GM18909 (cell line): Measurements from ENCODE around the gene LTF.

Experiments
- ATAC-seq: cut with Tn5 transposase; IDR thresholded peaks from one replicate; pipeline ENCODE4 v1.9.1; 2021; ENCODE audit warnings: mild to moderate bottlenecking; ENCODE audit not compliant: unreplicated experiment, poor library complexity

Gene LTF

GRCh38 chr3:46491089-46492070, 26.7 kb upstream of the LTF start:
- ATAC-seq = no peak

GRCh38 chr3:46490338-46491084, 25.8 kb upstream of the LTF start:
- ATAC-seq = no peak

- ATAC-seq = no peak
These were observed 25.2 kb upstream of the LTF start for GRCh38 chr3:46489875-46490274.

- ATAC-seq = no peak
These were observed 24.7 kb upstream of the LTF start for GRCh38 chr3:46489381-46489780.

DNA sequence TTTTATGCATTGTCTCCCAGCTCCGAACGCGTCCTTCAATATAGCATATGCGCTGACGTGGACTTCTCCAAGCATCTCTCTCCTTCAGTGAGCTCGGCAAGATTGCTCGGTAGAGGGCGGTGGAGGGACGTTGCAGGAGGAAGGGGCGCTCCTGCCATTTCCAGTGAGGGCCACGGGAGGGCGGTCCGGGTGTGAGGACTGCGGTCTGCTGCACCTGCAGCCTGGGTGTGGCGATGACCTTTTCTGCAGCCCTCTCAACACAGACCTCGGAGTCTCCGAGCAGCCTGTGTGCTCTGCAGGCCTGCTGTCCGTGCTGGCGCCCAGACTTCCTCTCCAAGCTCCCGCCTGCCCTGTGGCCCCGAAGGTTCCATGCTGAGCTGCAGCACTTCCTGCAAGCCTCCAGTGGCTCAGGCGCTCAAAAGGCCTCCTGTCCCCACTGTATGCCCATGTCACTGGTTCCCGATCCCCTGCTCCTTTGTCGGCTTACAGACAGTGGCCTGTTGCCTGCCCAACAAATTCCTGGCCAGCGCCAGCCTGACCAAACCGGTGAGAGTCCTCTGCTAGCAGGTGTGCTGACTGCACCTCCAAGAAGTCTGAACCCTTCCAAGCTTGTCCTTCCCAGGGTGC, 24.1 kb upstream of the LTF start:
- peak; percentile 95 for ATAC-seq

- ATAC-seq = no peak
These were observed 21.1 kb upstream of the LTF start for GRCh38 chr3:46485779-46486175.

GRCh38 chr3:46484911-46485778, 20.4 kb upstream of the LTF start:
- no peak for ATAC-seq

DNA sequence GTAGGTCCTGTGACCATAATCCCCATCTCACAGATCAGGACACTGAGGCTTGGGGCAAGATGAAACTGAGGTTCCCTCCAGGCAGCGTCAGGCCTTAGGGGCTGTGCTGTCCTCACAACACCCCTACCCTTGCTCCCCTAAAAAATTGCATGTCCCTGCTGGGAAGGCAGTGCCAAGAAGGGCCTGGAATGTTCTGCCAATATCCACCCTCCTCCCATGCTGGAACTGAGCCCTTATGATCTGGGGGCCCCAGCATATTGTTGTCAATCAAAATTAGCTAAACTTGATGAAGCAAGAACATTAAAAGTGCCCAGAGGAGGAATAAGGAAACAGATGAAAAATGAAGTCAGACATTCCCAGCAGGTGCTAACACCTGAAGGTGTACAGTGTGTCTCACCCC, 19.7 kb upstream of the LTF start:
- ATAC-seq = no peak

DNA sequence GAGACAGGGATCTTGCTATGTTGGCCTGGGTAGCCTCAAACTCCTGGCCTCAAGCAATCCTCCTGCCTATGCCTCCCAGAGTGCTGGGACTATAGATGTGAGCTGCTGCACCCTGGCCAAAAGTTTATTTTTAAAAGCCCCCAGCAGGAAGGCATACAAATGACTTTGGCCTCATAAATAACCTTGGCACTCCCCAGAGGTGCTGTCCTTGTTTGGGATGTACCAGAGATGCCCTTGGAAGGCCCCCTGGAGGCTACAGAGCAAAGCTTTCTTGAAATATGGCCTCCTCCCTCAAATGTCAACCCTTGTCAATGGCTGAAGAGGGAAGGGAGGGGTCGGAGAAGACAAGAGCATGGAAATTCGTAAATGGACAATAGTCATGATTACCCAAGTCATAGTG, 19.1 kb upstream of the LTF start:
- ATAC-seq = no peak

DNA sequence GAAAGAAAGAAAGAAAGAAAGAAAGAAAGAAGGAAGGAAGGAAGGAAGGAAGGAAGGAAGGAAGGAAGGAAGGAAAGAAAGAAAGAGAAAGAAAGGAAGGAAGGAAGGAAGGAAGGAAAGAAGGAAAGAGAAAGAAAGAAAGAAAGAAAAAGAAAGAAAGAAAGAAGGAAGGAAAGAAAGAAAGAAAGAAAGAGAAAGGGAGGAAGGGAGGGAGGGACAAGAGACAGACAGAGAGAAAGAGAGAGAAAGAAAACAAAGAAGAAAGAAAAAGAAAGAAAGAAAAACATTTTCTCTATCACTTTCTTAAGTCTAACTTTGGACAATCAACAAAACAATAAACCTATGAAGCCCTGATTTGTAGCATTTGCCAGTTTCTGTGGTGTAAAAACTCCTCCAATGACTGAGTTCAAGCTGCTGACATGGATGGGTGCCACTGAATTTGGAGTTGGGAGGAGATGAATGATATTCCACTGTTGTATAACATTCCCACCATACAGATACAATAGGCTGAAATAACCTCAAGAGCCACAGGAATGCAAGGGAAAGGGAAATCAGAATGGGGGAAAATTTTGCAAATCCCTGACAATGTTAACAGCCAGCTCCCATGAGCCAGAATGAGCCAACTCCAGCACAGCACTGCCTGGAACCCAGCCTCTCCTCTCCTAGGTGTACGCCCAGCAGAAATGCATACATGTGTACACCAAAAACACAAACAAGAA, 18.1 kb upstream of the LTF start:
- no peak for ATAC-seq

GRCh38 chr3:46481636-46482035, 16.9 kb upstream of the LTF start:
- ATAC-seq = no peak

DNA sequence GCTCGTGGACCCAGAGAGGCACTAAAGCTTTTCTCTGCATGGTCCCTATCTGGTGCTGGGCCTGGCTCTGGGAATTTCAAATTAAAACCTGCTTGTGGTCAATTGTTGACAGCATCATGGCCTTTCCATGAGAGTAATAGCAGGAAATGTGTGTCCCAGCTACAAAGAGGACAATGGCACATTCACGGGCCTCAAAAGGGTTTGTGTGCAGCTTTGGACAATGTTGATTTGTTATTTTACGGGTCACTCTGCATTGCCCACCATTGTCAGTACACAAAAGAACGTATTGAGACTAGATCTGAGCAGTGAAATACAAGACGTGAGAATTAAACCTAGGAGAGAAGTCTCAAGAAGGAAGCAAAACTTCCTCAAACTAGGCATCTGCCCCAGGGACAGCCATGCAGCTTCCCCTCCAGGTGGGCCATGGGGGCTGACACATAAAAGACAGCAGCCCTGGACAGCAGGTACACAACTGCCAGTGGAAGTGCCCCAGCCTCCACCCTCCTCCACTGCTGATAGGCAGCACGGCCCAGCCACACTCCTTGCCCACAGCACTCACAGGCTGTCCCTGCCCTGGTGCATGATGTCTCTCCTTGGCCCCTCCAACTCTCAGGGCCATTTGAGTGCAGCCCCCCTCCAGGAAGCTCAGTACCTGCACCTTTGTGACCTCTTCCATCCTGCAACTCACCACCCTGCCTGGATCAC, 15.9 kb upstream of the LTF start:
- no peak for ATAC-seq

DNA sequence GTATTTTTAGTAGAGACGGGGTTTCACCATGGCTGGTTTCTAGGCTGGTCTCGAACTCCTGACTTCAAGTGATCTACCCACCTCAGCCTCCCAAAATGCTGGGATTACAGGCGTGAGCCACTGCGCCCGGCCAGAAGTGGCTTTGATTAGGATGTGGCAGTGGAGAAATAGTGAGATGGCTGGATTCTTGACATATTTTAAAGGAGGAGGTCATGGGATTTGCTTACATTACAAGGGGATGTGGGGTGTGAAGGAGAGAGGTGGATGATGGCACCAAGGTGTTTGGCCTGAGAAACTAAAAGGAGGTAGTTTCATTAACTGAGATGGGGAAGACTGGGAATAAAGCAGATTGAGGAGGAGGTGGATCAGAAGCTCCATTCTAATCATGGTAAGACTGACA, 15.0 kb upstream of the LTF start:
- ATAC-seq = no peak

GRCh38 chr3:46479021-46479420, 14.3 kb upstream of the LTF start:
- ATAC-seq = no peak

- no peak for ATAC-seq
These were observed 13.6 kb upstream of the LTF start for GRCh38 chr3:46478341-46478740.

GRCh38 chr3:46477756-46478155, 13.1 kb upstream of the LTF start:
- no peak for ATAC-seq

DNA sequence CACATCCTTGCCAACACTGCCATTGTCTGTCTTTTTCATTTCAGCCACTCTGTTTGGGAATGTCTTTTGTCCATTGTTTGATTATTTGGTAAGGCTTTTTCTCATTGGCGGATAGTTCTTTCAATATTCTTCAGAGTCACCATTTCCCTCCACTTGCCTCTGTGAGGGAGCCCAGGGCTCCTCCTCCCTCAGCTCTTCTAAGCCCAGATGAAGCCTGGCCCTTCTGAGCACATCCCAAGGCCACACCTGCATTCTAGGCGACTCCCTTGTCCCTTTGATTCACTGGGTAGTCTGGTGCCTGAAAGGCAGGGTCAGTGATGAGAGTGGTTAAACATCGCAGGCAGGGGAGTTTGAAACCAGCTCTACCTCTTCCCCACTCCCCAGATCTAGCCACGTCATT, 12.4 kb upstream of the LTF start:
- ATAC-seq = no peak

DNA sequence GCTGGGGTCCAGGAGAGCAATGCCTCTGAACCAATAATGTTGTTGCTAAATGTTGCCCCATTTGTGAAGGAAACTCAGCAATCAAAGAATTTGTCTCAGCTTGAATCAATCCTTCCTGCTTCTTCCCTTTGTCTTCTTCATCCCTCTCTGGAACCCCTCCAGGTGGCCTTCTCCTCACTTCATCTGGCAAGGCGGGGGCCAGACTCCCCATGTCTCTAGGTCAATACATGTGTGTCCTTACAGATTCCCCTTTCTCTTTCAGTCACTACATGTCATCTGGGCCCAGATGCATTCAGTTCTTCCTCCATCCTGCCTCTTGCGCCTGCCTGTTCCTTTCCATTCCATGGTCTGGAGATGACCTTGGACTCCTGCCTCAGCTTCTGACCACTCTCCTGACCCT, 8.0 kb upstream of the LTF start:
- no peak for ATAC-seq

DNA sequence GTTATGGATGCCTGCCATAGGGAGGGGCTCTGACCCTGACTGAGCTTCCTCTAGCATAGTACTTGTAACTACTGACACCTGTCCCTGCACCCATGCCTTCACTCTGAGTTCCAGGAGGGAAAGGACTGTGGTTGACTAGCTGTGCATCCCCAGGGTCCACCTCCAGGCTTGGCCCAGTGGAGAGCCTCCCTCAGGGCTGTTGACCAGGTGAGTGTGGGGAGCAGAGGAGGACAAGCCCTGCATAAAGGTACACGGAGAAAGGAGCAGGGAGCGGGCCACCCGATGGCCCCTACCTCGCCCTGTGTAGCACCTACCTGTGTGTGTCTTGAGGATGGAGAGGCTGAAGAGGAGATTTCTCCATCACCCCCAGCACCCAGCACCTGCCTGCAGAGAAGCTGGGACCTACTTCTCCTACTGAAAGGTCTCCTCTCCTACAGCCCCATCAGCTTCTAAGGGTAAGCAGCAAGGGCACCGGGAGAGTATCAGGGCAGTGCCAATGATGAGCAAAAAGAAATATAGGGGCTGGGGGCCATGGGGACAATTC, 6.7 kb upstream of the LTF start:
- ATAC-seq = no peak
